GM08714 (cell line): ENCODE measurements around the gene YIPF2.
"Not testable (repeated sequence)": the region's sequence is repeated elsewhere in the genome, so short reads cannot be mapped to it uniquely, and the experiment has no call there.

Experiments used
- H3K4me3 ChIP-seq: fragments of 200-500 bp; sonication (Bioruptor generic); 2 replicates; pipeline ENCODE4 v1.5.1; 2014; ENCODE audit warnings: mild to moderate bottlenecking, low read length, inconsistent platforms
- ZNF274 ChIP-seq: IDR thresholded peaks from 2 replicates; pipeline ENCODE4 v1.6.1; 2012; ENCODE audit warnings: mild to moderate bottlenecking, low read depth, low read length

YIPF2 gene

GRCh38 chr19:10896851-10897526 lies 31.4 kb downstream of the YIPF2 start:
- H3K4me3 ChIP-seq: no peak overlapping the region

DNA sequence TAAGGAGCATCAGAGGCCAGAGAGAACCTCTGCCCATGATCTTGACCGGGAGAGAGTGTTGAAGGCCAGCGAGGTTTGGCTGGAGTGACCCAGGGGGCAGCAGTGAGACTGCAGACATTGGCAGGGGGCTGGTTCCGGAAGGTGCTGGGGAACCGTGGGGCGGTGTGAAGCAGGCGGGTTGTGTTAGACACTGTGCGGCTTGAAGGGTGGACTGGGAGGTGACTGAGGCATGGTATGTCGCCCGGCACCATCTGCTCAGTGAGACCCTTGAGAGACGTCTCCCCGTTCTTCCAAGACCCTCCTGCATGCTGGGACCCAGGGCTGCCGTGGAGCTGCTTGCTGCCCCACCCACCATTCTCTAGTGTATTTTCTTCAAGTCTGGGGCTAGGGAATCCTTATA lies 32.5 kb downstream of the YIPF2 start:
- no peak for TF ChIP-seq ZNF274
- H3K4me3 ChIP-seq: no peak overlapping the region

More at GRCh38 chr19:10896851-10897526, 31.4 kb downstream of the YIPF2 start:
- no peak for TF ChIP-seq ZNF274

DNA sequence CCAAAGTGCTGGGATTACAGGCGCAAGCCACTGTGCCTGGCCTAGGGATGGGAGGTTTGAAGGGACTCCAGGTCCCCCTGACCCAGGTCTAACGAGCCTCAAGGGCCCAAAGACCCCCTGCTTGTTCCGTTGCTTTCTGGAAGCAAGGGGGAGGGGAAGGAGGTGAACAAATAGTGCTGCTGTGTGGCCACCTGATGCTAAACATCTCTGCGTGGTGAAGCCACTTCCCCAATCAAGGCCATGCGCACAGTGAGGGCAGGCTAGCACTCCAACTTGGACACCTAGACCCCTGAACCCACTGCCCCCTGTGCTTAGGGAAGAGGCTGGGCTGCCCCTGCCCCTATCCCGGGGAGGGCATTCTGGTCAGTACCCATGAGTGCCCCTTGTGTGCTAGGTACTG lies 33.1 kb downstream of the YIPF2 start:
- TF ChIP-seq ZNF274: no peak

DNA sequence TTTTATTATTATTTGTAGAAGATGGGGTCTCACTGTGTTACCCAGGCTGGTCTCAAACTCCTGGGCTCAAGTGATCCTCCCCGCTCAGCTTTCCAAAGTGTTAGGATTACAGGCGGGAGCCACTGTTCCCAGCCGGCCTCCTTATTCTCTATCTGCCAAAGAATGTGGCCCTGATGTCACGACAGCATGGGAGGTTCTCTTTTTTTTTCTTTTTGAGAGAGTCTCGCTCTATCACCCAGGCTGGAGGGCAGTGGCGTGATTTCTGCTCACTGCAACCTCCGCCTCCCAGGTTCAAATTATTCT lies 33.6 kb downstream of the YIPF2 start:
- no peak overlapping the region for H3K4me3 ChIP-seq
- no peak for TF ChIP-seq ZNF274

More for the DNA sequence above, 33.1 kb downstream of the YIPF2 start:
- no peak overlapping the region for H3K4me3 ChIP-seq

- no peak for TF ChIP-seq ZNF274
Measured at GRCh38 chr19:10892256-10892655, 36.2 kb downstream of the YIPF2 start.

DNA sequence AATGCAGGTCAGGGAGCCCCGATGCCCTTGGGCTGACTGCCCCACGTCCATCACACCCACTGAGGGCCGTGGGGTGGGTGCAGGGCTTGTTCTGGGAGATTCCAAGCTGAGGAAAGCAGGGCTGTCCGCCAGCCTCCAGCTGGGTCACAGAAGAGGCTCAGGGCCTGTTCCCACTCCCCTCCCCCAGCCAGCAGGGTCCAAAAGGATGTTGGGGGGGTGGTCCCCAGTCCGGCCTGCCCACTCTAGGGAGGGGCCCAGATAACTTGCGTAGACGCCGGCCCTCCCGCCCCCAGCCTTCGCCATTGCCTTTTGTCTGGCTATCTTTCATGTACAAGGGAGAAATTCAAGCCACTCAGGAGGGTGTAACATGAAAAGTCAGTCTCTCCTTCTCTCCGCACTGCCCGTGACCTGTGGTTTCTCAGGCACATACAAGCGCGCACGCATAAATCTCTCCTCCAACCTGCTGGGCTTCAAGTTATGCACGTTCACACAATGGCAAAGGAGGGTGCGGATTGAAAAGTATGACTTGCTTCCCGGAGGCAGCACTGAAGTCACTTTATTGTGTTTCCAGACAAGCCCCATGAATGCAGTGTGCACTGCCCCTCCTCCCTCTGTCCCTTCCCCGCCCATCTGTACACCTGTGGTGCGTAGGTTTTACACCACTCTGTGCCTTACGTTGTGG lies 36.9 kb downstream of the YIPF2 start:
- no peak for TF ChIP-seq ZNF274
- H3K4me3 ChIP-seq: no peak overlapping the region

More at GRCh38 chr19:10892256-10892655, 36.2 kb downstream of the YIPF2 start:
- no peak overlapping the region for H3K4me3 ChIP-seq

- no peak for TF ChIP-seq ZNF274
- H3K4me3 ChIP-seq: no peak overlapping the region
Measured at GRCh38 chr19:10889880-10890279, 38.6 kb downstream of the YIPF2 start.

DNA sequence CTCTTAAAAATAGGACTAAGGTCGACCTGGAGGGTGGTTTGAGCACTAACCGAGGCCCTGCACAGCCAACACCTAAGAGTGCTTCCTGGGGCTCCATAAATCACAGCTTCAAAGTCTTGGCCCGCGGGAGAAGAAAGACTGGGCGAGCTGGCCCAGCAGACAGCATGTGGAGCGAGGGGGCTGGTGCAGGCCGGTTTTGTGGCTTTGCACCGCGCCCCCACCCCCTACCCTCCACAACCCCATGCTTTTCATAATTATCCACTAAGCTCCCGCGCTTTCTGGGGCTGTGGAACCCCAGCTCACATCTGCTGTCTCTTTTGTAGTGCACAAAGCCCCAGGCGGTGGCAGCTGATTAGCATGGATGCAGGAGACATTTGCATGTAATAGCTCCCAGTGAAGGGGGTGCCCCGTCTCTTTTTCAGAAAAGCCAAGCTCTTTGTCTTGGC lies 40.0 kb downstream of the YIPF2 start:
- TF ChIP-seq ZNF274: no peak
- H3K4me3 ChIP-seq: no peak overlapping the region

- no peak overlapping the region for H3K4me3 ChIP-seq
- no peak for TF ChIP-seq ZNF274
Measured at GRCh38 chr19:10887616-10888367, 40.6 kb downstream of the YIPF2 start.

DNA sequence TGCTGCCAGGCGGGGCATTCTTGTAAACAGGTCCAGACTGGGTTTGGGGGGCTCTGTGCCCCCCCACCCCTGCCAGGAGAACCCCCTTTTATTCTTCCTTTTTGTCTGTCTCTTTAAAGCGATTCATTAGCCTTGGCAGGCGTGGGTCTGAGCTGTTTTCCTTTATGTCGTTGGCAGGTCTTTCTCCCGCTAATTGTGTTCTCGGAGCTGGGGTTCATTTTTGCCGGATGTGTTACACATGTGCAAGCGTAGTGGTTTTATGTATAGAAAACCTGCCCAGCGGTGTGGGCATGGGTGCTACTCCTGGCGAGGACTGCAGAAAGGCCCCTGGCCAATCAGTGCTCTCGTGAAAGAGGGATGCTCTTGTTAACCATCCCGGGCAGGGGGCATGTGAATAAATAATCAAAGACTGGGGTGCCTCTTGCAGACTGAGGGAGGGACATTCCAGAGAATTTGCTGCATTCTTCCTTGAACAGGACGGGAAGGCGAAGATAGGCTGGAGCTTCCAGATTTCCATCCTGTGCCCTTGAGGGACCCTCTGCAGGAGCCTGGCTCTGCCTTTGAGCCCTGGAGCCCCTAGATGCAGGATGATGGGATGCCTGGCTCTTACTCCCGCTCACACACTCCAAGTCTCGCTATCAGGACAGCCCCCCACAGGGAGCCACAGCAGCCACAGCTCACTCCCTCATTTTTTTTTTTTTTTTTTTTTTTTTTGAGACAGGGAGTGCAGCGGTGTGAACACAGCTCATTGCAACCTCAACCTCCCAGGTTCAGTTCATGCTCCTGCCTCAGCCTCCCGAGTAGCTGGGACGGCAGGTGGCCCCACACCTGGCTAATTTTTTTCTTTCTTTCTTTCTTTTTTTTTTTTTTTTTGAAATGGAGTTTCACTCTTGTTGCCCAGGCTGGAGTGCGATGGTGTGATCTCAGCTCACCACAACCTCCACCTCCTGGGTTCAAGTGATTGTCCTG lies 43.0 kb downstream of the YIPF2 start:
- no peak overlapping the region for H3K4me3 ChIP-seq
- no peak for TF ChIP-seq ZNF274

GRCh38 chr19:10884274-10884673 lies 44.2 kb downstream of the YIPF2 start:
- TF ChIP-seq ZNF274: no peak
- no peak overlapping the region for H3K4me3 ChIP-seq

DNA sequence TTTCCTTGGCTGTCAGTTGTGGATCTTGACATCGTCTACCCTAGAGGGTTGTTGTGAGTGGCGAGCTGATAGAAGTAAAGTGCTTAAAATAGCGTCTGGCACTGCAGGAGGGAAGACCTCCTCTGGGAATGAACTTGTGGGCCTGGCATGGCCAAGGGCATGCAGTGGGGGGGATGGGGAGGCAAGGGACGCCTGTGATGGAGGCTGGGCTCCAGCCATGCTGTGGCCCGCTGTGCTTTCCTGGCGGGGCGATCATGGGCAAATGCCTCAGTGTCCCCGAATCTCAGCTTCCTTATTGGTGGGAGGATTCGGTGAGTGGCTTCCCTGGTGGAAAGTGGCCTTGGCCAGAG lies 46.4 kb downstream of the YIPF2 start:
- no peak for TF ChIP-seq ZNF274
- no peak overlapping the region for H3K4me3 ChIP-seq

- H3K4me3 ChIP-seq: no peak overlapping the region
- no peak for TF ChIP-seq ZNF274
Measured at GRCh38 chr19:10881403-10882107, 46.9 kb downstream of the YIPF2 start.

- H3K4me3 ChIP-seq: peak overlapping the region; percentile 21; the same call in 1 of the 2 replicates
- TF ChIP-seq ZNF274: no peak
Measured at GRCh38 chr19:10878253-10878652, 50.2 kb downstream of the YIPF2 start.

DNA sequence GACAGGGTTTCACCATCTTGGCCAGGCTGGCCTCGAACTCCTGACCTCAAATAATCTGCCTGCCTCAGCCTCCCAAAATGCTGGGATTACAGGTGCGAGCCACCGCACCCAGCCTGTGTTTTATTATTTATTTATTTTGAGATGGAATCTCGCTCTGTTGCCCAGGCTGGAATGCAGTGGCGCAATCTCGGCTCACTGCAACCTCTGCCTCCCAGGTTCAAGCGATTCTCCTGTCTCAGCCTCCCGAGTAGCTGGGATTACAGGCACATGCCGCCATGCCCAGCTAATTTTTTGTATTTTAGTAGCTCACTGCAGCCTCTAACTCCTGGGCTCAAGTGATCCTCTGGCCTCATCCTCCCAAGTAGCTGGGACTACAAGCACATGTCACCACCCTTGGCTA lies 50.8 kb downstream of the YIPF2 start:
- not testable (repeated sequence) for H3K4me3 ChIP-seq
